Inflammatory macrophage treated with lipopolysaccharide for 4 hours (primary cell): ENCODE results near the gene CRIP2.

ENCODE experiments used
- DNase-seq: peaks from one replicate; pipeline ENCODE4 v3.0.0-alpha.2; 2020

Gene CRIP2

GRCh38 chr14:105465209-105466031 lies 9.2 kb upstream of the CRIP2 start:
- no peak for DNase-seq

GRCh38 chr14:105466531-105467248 lies 7.9 kb upstream of the CRIP2 start:
- no peak for DNase-seq

GRCh38 chr14:105467249-105467941 lies 7.2 kb upstream of the CRIP2 start:
- no peak for DNase-seq

GRCh38 chr14:105467942-105468471 lies 6.6 kb upstream of the CRIP2 start:
- no peak for DNase-seq

- DNase-seq: no peak
Observed at GRCh38 chr14:105468621-105469241, 5.9 kb upstream of the CRIP2 start.

- DNase-seq: no peak
Observed at GRCh38 chr14:105469456-105470349, 4.9 kb upstream of the CRIP2 start.

- no peak for DNase-seq
Observed at GRCh38 chr14:105470350-105471296, 4.0 kb upstream of the CRIP2 start.

- no peak for DNase-seq
Observed at GRCh38 chr14:105471297-105471821, 3.3 kb upstream of the CRIP2 start.

- DNase-seq: no peak
Observed at GRCh38 chr14:105471823-105472485, 2.7 kb upstream of the CRIP2 start.

- DNase-seq: no peak
Observed at GRCh38 chr14:105472486-105472991, 2.1 kb upstream of the CRIP2 start.

GRCh38 chr14:105473033-105473676 lies 1.5 kb upstream of the CRIP2 start:
- no peak for DNase-seq

GRCh38 chr14:105473677-105474482 lies 741 bp upstream of the CRIP2 start:
- peak; percentile 21 for DNase-seq

- no peak for DNase-seq
Observed at GRCh38 chr14:105475269-105476096, 862 bp downstream of the CRIP2 start.

- no peak for DNase-seq
Observed at GRCh38 chr14:105476097-105476830, 1.6 kb downstream of the CRIP2 start.

GRCh38 chr14:105476831-105477659 lies 2.4 kb downstream of the CRIP2 start:
- no peak for DNase-seq
